Keratinocyte (primary cell): ENCODE results near the gene TELO2. TPM values are rescaled to one million over a fixed set of nuclear protein-coding genes. Genes with fewer than 3 reads are reported as not detected.

Source experiments
- DNase-seq: peaks from one replicate; pipeline ENCODE4 v3.0.0-alpha.2; 2011; ENCODE audit warnings: low read depth, missing footprints, low spot score
- FAIRE-seq: peaks from 2 replicates; lab custom pipeline; 2011; peaks lifted over from hg19 to GRCh38; lab: Jason Lieb, UNC
- H2AFZ ChIP-seq: 2 replicates; pipeline ENCODE4 v1.6.0; 2012; ENCODE audit warnings: low read length, control low read depth, inconsistent platforms; ENCODE audit not compliant: control insufficient read depth
- H3K27ac ChIP-seq: 2 replicates; pipeline ENCODE4 v1.5.1; 2011; ENCODE audit warnings: low read length; ENCODE audit not compliant: control insufficient read depth, insufficient read depth
- H3K27me3 ChIP-seq: 3 replicates; pipeline ENCODE4 v1.6.0; 2011; ENCODE audit warnings: low read length; ENCODE audit not compliant: control insufficient read depth, insufficient read depth; ENCODE audit errors: extremely low read depth
- H3K36me3 ChIP-seq, 2 experiments: 2 replicates in 1 of 2; 3 replicates in 1 of 2; pipeline ENCODE4 v1.5.1; 2011; ENCODE audit warnings: low read length in 2 of 2, mild to moderate bottlenecking in 1 of 2; ENCODE audit not compliant: control insufficient read depth in 2 of 2, insufficient read depth in 2 of 2; ENCODE audit errors: extremely low read depth in 1 of 2
- H3K4me1 ChIP-seq: 3 replicates; pipeline ENCODE4 v1.5.1; 2011; ENCODE audit warnings: low read length; ENCODE audit not compliant: control insufficient read depth, insufficient read depth; ENCODE audit errors: extremely low read depth
- H3K4me2 ChIP-seq: 3 replicates; pipeline ENCODE4 v1.6.0; 2011; ENCODE audit warnings: low read depth, low read length; ENCODE audit not compliant: control insufficient read depth, insufficient read depth; ENCODE audit errors: extremely low read depth
- H3K4me3 ChIP-seq, 3 experiments: fragments of 200-600 bp in 1 of 3; sonication (generic) in 1 of 3; 2 replicates in 2 of 3; 3 replicates in 1 of 3; pipeline ENCODE4 v1.5.1; 2011 to 2016; ENCODE audit warnings: low read length in 3 of 3, mild to moderate bottlenecking in 3 of 3, control low read depth in 2 of 3, inconsistent platforms in 1 of 3, low read depth in 1 of 3, mixed read lengths in 1 of 3, mixed run types in 1 of 3, moderate library complexity in 1 of 3; ENCODE audit not compliant: control insufficient read depth in 2 of 3, insufficient read depth in 2 of 3; ENCODE audit errors: extremely low read depth in 1 of 3
- H3K79me2 ChIP-seq: 2 replicates; pipeline ENCODE4 v1.6.0; 2012; ENCODE audit warnings: low read length; ENCODE audit not compliant: control insufficient read depth, insufficient read depth
- H3K9ac ChIP-seq: 3 replicates; pipeline ENCODE4 v1.6.0; 2011; ENCODE audit warnings: low read length; ENCODE audit not compliant: control insufficient read depth, insufficient read depth; ENCODE audit errors: extremely low read depth
- H3K9me1 ChIP-seq: 3 replicates; pipeline ENCODE4 v1.6.0; 2011; ENCODE audit warnings: low read length; ENCODE audit not compliant: control insufficient read depth, insufficient read depth; ENCODE audit errors: extremely low read depth
- H3K9me3 ChIP-seq: 2 replicates; pipeline ENCODE4 v1.5.1; 2012; ENCODE audit warnings: low read depth, low read length; ENCODE audit not compliant: control insufficient read depth
- H4K20me1 ChIP-seq: 3 replicates; pipeline ENCODE4 v1.6.0; 2011; ENCODE audit warnings: low read length; ENCODE audit not compliant: control insufficient read depth, insufficient read depth; ENCODE audit errors: extremely low read depth
- CTCF ChIP-seq, 3 experiments: IDR thresholded peaks in 1 of 3; conservative IDR thresholded peaks in 1 of 3; optimal IDR thresholded peaks in 1 of 3; 2 replicates in 2 of 3; 3 replicates in 1 of 3; pipeline versions ENCODE3 to v1.5.1; 2011; ENCODE audit warnings: low read length in 3 of 3, mild to moderate bottlenecking in 3 of 3, moderate library complexity in 2 of 3, control low read depth in 1 of 3, inconsistent platforms in 1 of 3; ENCODE audit not compliant: insufficient read depth in 2 of 3; ENCODE audit errors: extremely low read depth in 1 of 3
- EZH2 ChIP-seq: IDR thresholded peaks from one replicate; pipeline ENCODE4 v1.6.1; 2012; ENCODE audit warnings: inconsistent platforms, mild to moderate bottlenecking, low read length, moderate library complexity
- dilution Hi-C: fragments of 300-500 bp; cut with MboI; formaldehyde crosslinking; loops from one replicate; pipeline ENCODE4 v1.7.0; 2020; ENCODE audit warnings: low sequenced_read_pairs; ENCODE audit not compliant: extremely low pct_ligation_motif_present
- polyA plus RNA-seq, 5 experiments: library from polyadenylated mRNA; depleted of rRNA in 3 of 5; stranded (reverse) in 3 of 5; stranded (forward) in 1 of 5; unstranded in 1 of 5; fragments of >200 nt; gene quantifications; 1 replicate in 1 of 5; 2 replicates in 3 of 5; 3 replicates in 1 of 5; pipeline versions ENCODE4 v1.2.1 to v1.2.3, GENCODE V29; 2011 to 2012; ENCODE audit warnings: missing spikeins in 2 of 5, low read depth in 1 of 5, low replicate concordance in 1 of 5

Gene TELO2
- polyA plus RNA-seq, 1 donor (not counting 4 experiments of a cell fraction or from before 2014, with no cell fraction given), result 7.9 TPM

DNA sequence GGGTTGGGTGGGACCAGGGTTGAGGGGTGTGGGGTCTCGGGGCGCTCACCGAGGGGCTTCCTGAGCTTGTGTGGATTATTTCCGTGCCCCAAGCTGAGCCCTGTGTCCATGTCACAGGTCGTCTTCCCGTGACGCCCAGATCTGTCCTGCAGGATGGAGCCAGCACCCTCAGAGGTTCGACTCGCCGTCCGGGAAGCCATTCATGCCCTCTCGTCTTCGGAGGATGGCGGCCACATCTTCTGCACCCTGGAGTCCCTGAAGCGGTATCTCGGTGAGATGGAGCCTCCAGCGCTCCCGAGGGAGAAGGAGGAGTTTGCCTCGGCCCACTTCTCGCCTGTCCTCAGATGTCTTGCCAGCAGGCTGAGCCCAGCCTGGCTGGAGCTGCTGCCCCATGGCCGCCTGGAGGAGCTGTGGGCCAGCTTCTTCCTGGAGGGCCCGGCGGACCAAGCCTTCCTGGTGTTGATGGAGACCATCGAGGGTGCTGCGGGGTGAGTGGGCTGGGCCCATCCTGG is 1.0 kb downstream of the TELO2 start:
- no peak for TF ChIP-seq EZH2
- peak; percentile 43 to 70 (median 67) for TF ChIP-seq CTCF (optimal IDR thresholded peaks at IDR 0.05 in 1 of 3, IDR thresholded peaks at IDR 0.05 in 1 of 3, conservative IDR thresholded peaks at IDR 0.05 in 1 of 3; ENCODE audit: extremely low read depth in 1 of 3, insufficient read depth in 2 of 3, low read length in 3 of 3)
- no peak for DNase-seq
- Histone ChIP-seq H3K9me3 (no peaks in the 10 kb centered on the region), H3K9ac (peak overlapping the region; percentile 86), H2AFZ (peak overlapping the region; percentile 49), H3K27ac (no peak overlapping the region), H3K4me1 (peaks cover 19% of the 10 kb centered on the region), H3K9me1 (no peaks in the 10 kb centered on the region), H4K20me1 (no peaks in the 10 kb centered on the region), H3K79me2 (peaks cover 30% of the 10 kb centered on the region), H3K36me3 (peaks cover 2 to 4% of the 10 kb centered on the region in 2 experiments), H3K27me3 (no peaks in the 10 kb centered on the region), H3K4me3 (peak overlapping the region; percentile 67 to 85 (median 77)), H3K4me2 (peak overlapping the region; percentile 81)
- dilution Hi-C loops, result no loop called here
- FAIRE-seq, result peak; percentile 23

DNA sequence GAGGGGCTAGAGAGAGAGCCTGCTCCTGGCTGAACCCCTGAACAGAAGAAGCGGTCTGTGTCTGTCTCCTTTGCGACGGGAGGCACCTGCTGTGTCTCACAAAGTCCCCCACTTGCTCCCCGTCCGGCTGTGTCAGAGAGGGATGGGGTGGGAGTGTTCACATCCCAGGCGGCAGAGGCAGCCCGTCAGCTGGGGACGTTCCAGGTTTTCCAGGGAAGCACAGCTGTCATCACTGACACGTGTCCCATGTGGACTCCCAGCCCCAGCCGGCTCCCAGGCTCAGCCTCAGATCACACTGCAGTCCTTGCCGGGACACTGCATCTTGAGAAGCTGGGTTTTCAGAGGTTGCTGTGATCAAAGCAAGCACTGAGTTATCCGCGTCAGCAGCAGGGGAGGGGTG is 1.6 kb downstream of the TELO2 start:
- Histone ChIP-seq H3K9me1 (no peaks in the 10 kb centered on the region), H3K36me3 (peaks cover 4% of the 10 kb centered on the region in 2 experiments), H3K9me3 (no peaks in the 10 kb centered on the region), H3K79me2 (peaks cover 30% of the 10 kb centered on the region), H3K4me2 (no peak overlapping the region), H3K4me1 (peaks cover 19% of the 10 kb centered on the region), H3K9ac (no peak overlapping the region), H4K20me1 (no peaks in the 10 kb centered on the region), H3K4me3 (no peak overlapping the region), H2AFZ (no peak overlapping the region), H3K27me3 (no peaks in the 10 kb centered on the region), H3K27ac (no peak overlapping the region)
- TF ChIP-seq CTCF (optimal IDR thresholded peaks at IDR 0.05 in 1 of 3, IDR thresholded peaks at IDR 0.05 in 1 of 3, conservative IDR thresholded peaks at IDR 0.05 in 1 of 3; ENCODE audit: extremely low read depth in 1 of 3, insufficient read depth in 2 of 3, low read length in 3 of 3) (no peak), EZH2 (no peak)
- dilution Hi-C loops, result no loop called here
- FAIRE-seq, result no peak
- no peak for DNase-seq
